CD8-positive, alpha-beta memory T cell (primary cell): ENCODE results near the gene MYRF. TPM values are rescaled to one million over a fixed set of nuclear protein-coding genes. Genes with fewer than 3 reads are reported as not detected.

Source experiments
- CTCF ChIA-PET: fragments of 350-600 bp; sonication (Branson Sonifier 250); formaldehyde crosslinking; loops from one replicate; lab custom pipeline; 2021; ENCODE audit warnings: antibody characterized with exemption; lab: Charles Lee
- POLR2A ChIA-PET: fragments of 350-600 bp; sonication (Branson Sonifier 250); formaldehyde crosslinking; loops from one replicate; lab custom pipeline; 2021; ENCODE audit warnings: antibody characterized with exemption; lab: Charles Lee
- DNase-seq, 5 donors: peaks; one replicate each; pipeline versions ENCODE4 v3.0.0 to v3.0.0-alpha.2; 2020 to 2022; ENCODE audit warnings: mixed read lengths in 1 of 5
- H3K27ac ChIP-seq: one replicate; pipeline ENCODE4 v1.7.0; 2013; ENCODE audit warnings: low read depth, mild to moderate bottlenecking, low read length, moderate library complexity
- H3K27me3 ChIP-seq: 2 replicates; pipeline ENCODE4 v1.7.0; 2013; ENCODE audit warnings: low read length, mild to moderate bottlenecking; ENCODE audit not compliant: insufficient read depth, poor library complexity, severe bottlenecking
- H3K36me3 ChIP-seq: 2 replicates; pipeline ENCODE4 v1.7.0; 2013; ENCODE audit warnings: mild to moderate bottlenecking, low read length, moderate library complexity; ENCODE audit not compliant: insufficient read depth
- H3K4me1 ChIP-seq: 2 replicates; pipeline ENCODE4 v1.7.0; 2013; ENCODE audit warnings: mild to moderate bottlenecking, low read length, moderate library complexity; ENCODE audit not compliant: insufficient read depth
- H3K4me3 ChIP-seq: 2 replicates; pipeline ENCODE4 v1.7.0; 2013; ENCODE audit warnings: mild to moderate bottlenecking, low read length
- H3K9me3 ChIP-seq: 2 replicates; pipeline ENCODE4 v1.7.0; 2013; ENCODE audit warnings: mild to moderate bottlenecking, low read length
- H3K27ac Mint-ChIP-seq, 8 donors: one replicate each; pipeline ENCODE4 v1.8.0; 2020 to 2021; ENCODE audit warnings: mixed read lengths in 8 of 8, mild to moderate bottlenecking in 6 of 8, inconsistent platforms in 3 of 8, moderate library complexity in 3 of 8
- H3K27me3 Mint-ChIP-seq, 2 donors: one replicate each; pipeline ENCODE4 v1.8.0; 2020 to 2021; ENCODE audit warnings: mixed read lengths in 2 of 2, mild to moderate bottlenecking in 1 of 2, moderate library complexity in 1 of 2
- H3K36me3 Mint-ChIP-seq, 3 donors: one replicate each; pipeline ENCODE4 v1.8.0; 2020 to 2021; ENCODE audit warnings: mixed read lengths in 3 of 3, inconsistent platforms in 1 of 3, mild to moderate bottlenecking in 1 of 3
- H3K4me1 Mint-ChIP-seq, 3 donors: one replicate each; pipeline ENCODE4 v1.8.0; 2020 to 2021; ENCODE audit warnings: mixed read lengths in 3 of 3, inconsistent platforms in 1 of 3, mild to moderate bottlenecking in 1 of 3
- H3K4me3 Mint-ChIP-seq, 7 donors: one replicate each; pipeline ENCODE4 v1.8.0; 2020 to 2021; ENCODE audit warnings: mixed read lengths in 7 of 7, mild to moderate bottlenecking in 6 of 7, moderate library complexity in 4 of 7, inconsistent platforms in 2 of 7
- H3K9me3 Mint-ChIP-seq, 5 donors: one replicate each; pipeline ENCODE4 v1.8.0; 2020 to 2022; ENCODE audit warnings: mixed read lengths in 5 of 5, mild to moderate bottlenecking in 3 of 5, moderate library complexity in 2 of 5, inconsistent platforms in 1 of 5
- polyA plus RNA-seq: library from polyadenylated mRNA; unstranded; fragments of 300-500 nt; fragmentation: Illumina TruSeq; gene quantifications from one replicate; pipeline ENCODE4 v1.2.3, GENCODE V29; 2021
- total RNA-seq, 2 experiments: library from RNA; stranded (reverse); gene quantifications; one replicate each; pipeline ENCODE4 v1.2.3, GENCODE V29; 2021

MYRF gene
- total and polyA plus RNA-seq, 3 experiments from 2014 or later = 0.63 to 0.93 (median 0.70) TPM

- H3K9me3 Mint-ChIP-seq = no peaks in the 10 kb centered on the region
- H3K4me3 Mint-ChIP-seq = no peak overlapping the region
- CTCF ChIA-PET = interaction anchor here (1.3 to 2.2 kb wide), 3 partner anchors 10 to 363 kb away, joined by 3 to 12 read pairs (median 4); no protein-coding TSS in a partner anchor
- DNase-seq = no peak
- H3K27ac ChIP-seq = no peak overlapping the region
- H3K4me1 ChIP-seq = no peaks in the 10 kb centered on the region
- POLR2A ChIA-PET = no interaction called here
- no peaks in the 10 kb centered on the region for H3K36me3 Mint-ChIP-seq
- no peaks in the 10 kb centered on the region for H3K4me1 Mint-ChIP-seq
- H3K36me3 ChIP-seq = no peaks in the 10 kb centered on the region
- H3K27me3 Mint-ChIP-seq = peaks cover 7 to 10% of the 10 kb centered on the region in 2 donors
- no peaks in the 10 kb centered on the region for H3K27me3 ChIP-seq
- no peaks in the 10 kb centered on the region for H3K9me3 ChIP-seq
- H3K27ac Mint-ChIP-seq = no peak overlapping the region
- H3K4me3 ChIP-seq = no peak overlapping the region
Measured at GRCh38 chr11:61744609-61745156, 7.8 kb upstream of the MYRF start.

- no peaks in the 10 kb centered on the region for H3K36me3 ChIP-seq
- H3K27me3 ChIP-seq = peaks cover 7% of the 10 kb centered on the region
- Mint-ChIP-seq H3K4me3 (no peak overlapping the region), H3K9me3 (no peaks in the 10 kb centered on the region), H3K36me3 (no peaks in the 10 kb centered on the region), H3K4me1 (peaks cover 0 to 2% (median 1%) of the 10 kb centered on the region in 3 donors), H3K27me3 (peaks cover 7 to 14% of the 10 kb centered on the region in 2 donors), H3K27ac (no peak overlapping the region)
- DNase-seq = no peak
- H3K4me3 ChIP-seq = no peak overlapping the region
- no peaks in the 10 kb centered on the region for H3K4me1 ChIP-seq
- no peak overlapping the region for H3K27ac ChIP-seq
- no peaks in the 10 kb centered on the region for H3K9me3 ChIP-seq
- POLR2A ChIA-PET = interaction anchor here (1.2 kb wide), 1 partner anchor 27 kb away, joined by 3 read pairs; no protein-coding TSS in a partner anchor
- CTCF ChIA-PET = no interaction called here
Measured at GRCh38 chr11:61745781-61746441, 6.5 kb upstream of the MYRF start.

GRCh38 chr11:61746442-61747191 lies 5.8 kb upstream of the MYRF start:
- Histone ChIP-seq H3K27me3 (peaks cover 8% of the 10 kb centered on the region), H3K9me3 (no peaks in the 10 kb centered on the region), H3K4me3 (no peak overlapping the region), H3K4me1 (no peaks in the 10 kb centered on the region), H3K27ac (no peak overlapping the region), H3K36me3 (no peaks in the 10 kb centered on the region)
- Mint-ChIP-seq H3K4me3 (no peak overlapping the region), H3K4me1 (peaks cover 0 to 6% (median 6%) of the 10 kb centered on the region in 3 donors), H3K9me3 (no peaks in the 10 kb centered on the region), H3K27ac (no peak overlapping the region), H3K27me3 (peaks cover 9 to 21% of the 10 kb centered on the region in 2 donors), H3K36me3 (no peaks in the 10 kb centered on the region)
- ChIA-PET POLR2A (interaction anchor here (1.2 kb wide), 1 partner anchor 26 kb away, joined by 3 read pairs; no protein-coding TSS in a partner anchor), CTCF (interaction anchor here (1.1 to 3.2 kb wide), 3 partner anchors 12 to 51 kb away, joined by 3 to 8 read pairs (median 3); no protein-coding TSS in a partner anchor)
- DNase-seq = no peak

DNA sequence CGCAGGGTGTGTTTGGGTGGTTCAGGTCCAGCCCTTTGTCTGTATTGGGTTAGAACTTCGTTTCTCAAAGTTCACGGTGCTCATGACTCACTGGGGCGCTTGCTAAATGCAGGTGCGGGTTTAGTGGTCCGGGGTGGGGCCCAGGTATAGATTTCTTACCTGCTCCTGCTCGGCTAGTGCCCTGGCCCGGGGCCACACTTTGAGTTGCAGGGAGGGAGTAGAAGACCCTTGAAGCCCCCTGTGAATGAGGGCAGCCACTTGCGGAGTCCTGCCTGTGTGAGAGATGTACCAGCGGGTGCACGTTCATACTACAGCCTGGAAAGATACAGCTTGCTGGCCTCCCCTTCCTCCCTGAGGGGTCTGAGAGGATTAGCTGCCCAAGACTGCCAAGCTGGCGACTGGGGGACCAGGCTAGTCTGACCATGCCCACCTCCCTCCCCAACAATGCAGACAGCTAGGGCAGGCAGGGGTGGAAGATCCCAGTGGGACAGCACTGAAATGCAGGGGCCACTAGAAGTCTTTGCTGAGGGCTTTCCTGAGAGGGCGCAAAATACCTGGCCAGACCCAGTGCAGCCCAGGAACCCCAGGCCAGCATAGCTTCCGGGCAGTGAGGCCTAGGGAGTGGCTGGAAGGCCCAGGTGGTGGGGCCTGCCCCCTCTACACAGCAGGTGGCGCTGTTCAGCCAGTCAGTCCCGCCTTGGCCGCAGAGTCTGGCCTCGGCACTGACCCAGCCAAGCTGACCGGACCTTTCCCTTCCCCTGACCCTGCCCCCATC lies 5.1 kb upstream of the MYRF start:
- no peaks in the 10 kb centered on the region for H3K36me3 ChIP-seq
- no peak overlapping the region for H3K4me3 ChIP-seq
- Mint-ChIP-seq H3K4me1 (peaks cover 4 to 11% (median 8%) of the 10 kb centered on the region in 3 donors), H3K9me3 (no peaks in the 10 kb centered on the region), H3K4me3 (no peak overlapping the region), H3K27me3 (peaks cover 9 to 27% of the 10 kb centered on the region in 2 donors), H3K27ac (no peak overlapping the region), H3K36me3 (no peaks in the 10 kb centered on the region)
- H3K27me3 ChIP-seq = peaks cover 13% of the 10 kb centered on the region
- H3K4me1 ChIP-seq = peaks cover 5% of the 10 kb centered on the region
- ChIA-PET POLR2A (interaction anchor here (1.2 kb wide), 1 partner anchor 25 kb away, joined by 3 read pairs; no protein-coding TSS in a partner anchor), CTCF (interaction anchor here (1.1 to 3.2 kb wide), 3 partner anchors 11 to 50 kb away, joined by 3 to 8 read pairs (median 3); no protein-coding TSS in a partner anchor)
- H3K27ac ChIP-seq = no peak overlapping the region
- DNase-seq = peak in 2 of 5 donors; percentile 17 to 28
- H3K9me3 ChIP-seq = no peaks in the 10 kb centered on the region

GRCh38 chr11:61747967-61748285 lies 4.5 kb upstream of the MYRF start:
- H3K27ac ChIP-seq = no peak overlapping the region
- peaks cover 13% of the 10 kb centered on the region for H3K27me3 ChIP-seq
- Mint-ChIP-seq H3K4me1 (peaks cover 5 to 13% (median 9%) of the 10 kb centered on the region in 3 donors), H3K36me3 (no peaks in the 10 kb centered on the region), H3K27ac (no peak overlapping the region), H3K27me3 (peaks cover 10 to 28% of the 10 kb centered on the region in 2 donors), H3K4me3 (no peak overlapping the region), H3K9me3 (no peaks in the 10 kb centered on the region)
- no peak overlapping the region for H3K4me3 ChIP-seq
- H3K36me3 ChIP-seq = no peaks in the 10 kb centered on the region
- H3K9me3 ChIP-seq = no peaks in the 10 kb centered on the region
- CTCF ChIA-PET = interaction anchor here (1.1 to 3.2 kb wide), 2 partner anchors 25 to 49 kb away, joined by 3 to 8 read pairs; no protein-coding TSS in a partner anchor
- no peak for DNase-seq
- POLR2A ChIA-PET = no interaction called here
- H3K4me1 ChIP-seq = peaks cover 5% of the 10 kb centered on the region

- POLR2A ChIA-PET = no interaction called here
Measured at GRCh38 chr11:61749591-61750217, 2.7 kb upstream of the MYRF start.

GRCh38 chr11:61750631-61751273 lies 1.7 kb upstream of the MYRF start:
- Mint-ChIP-seq H3K9me3 (no peaks in the 10 kb centered on the region), H3K27ac (no peak overlapping the region), H3K36me3 (no peaks in the 10 kb centered on the region), H3K4me3 (peak overlapping the region; percentile 1 to 80 (median 54)), H3K4me1 (peaks cover 10 to 24% (median 19%) of the 10 kb centered on the region in 3 donors), H3K27me3 (peaks cover 16 to 38% of the 10 kb centered on the region in 2 donors)
- peaks cover 13% of the 10 kb centered on the region for H3K27me3 ChIP-seq
- peaks cover 5% of the 10 kb centered on the region for H3K4me1 ChIP-seq
- ChIA-PET CTCF (interaction anchor here (0.8 to 1.2 kb wide), 2 partner anchors 30 to 38 kb away, joined by 3 read pairs; no protein-coding TSS in a partner anchor), POLR2A (no interaction called here)
- DNase-seq = no peak
- no peaks in the 10 kb centered on the region for H3K9me3 ChIP-seq
- H3K4me3 ChIP-seq = no peak overlapping the region
- H3K27ac ChIP-seq = no peak overlapping the region
- no peaks in the 10 kb centered on the region for H3K36me3 ChIP-seq

More at GRCh38 chr11:61749591-61750217, 2.7 kb upstream of the MYRF start:
- no peaks in the 10 kb centered on the region for H3K36me3 Mint-ChIP-seq
- CTCF ChIA-PET = interaction anchor here (1.5 to 3.2 kb wide), 2 partner anchors 23 to 359 kb away, joined by 7 to 8 read pairs; no protein-coding TSS in a partner anchor
- peak overlapping the region in 1 of 7 donors; percentile 44 for H3K4me3 Mint-ChIP-seq
- Histone ChIP-seq H3K4me3 (no peak overlapping the region), H3K36me3 (no peaks in the 10 kb centered on the region), H3K4me1 (peaks cover 5% of the 10 kb centered on the region), H3K27me3 (peaks cover 13% of the 10 kb centered on the region), H3K9me3 (no peaks in the 10 kb centered on the region), H3K27ac (peak overlapping the region; percentile 7)
- H3K27ac Mint-ChIP-seq = peak overlapping the region in 1 of 8 donors; percentile 7
- H3K4me1 Mint-ChIP-seq = peaks cover 10 to 21% (median 16%) of the 10 kb centered on the region in 3 donors
- H3K27me3 Mint-ChIP-seq = peaks cover 16 to 38% of the 10 kb centered on the region in 2 donors
- no peaks in the 10 kb centered on the region for H3K9me3 Mint-ChIP-seq
- no peak for DNase-seq
